Trophoblast cell (in vitro differentiated cells and primary cell): ENCODE measurements around the gene RGCC.

ENCODE experiments used
- DNase-seq, 2 donors: peaks; one replicate each; pipeline ENCODE4 v3.0.0-alpha.2; 2016
- H2AFZ ChIP-seq: 2 replicates; pipeline ENCODE4 v1.6.1; 2013; ENCODE audit warnings: low read length, moderate library complexity, mild to moderate bottlenecking; ENCODE audit not compliant: insufficient read depth, poor library complexity
- H2AK5ac ChIP-seq: 2 replicates; pipeline ENCODE4 v1.6.1; 2013; ENCODE audit warnings: mild to moderate bottlenecking, low read length
- H2BK120ac ChIP-seq: 2 replicates; pipeline ENCODE4 v1.6.1; 2013; ENCODE audit warnings: low read length, mild to moderate bottlenecking, moderate library complexity; ENCODE audit not compliant: insufficient read depth, poor library complexity
- H2BK12ac ChIP-seq: 2 replicates; pipeline ENCODE4 v1.6.1; 2013; ENCODE audit warnings: mild to moderate bottlenecking, low read length, moderate library complexity
- H2BK5ac ChIP-seq: 2 replicates; pipeline ENCODE4 v1.6.1; 2013; ENCODE audit warnings: low read length, low read depth, moderate library complexity, mild to moderate bottlenecking; ENCODE audit not compliant: poor library complexity
- H3K14ac ChIP-seq: 2 replicates; pipeline ENCODE4 v1.6.1; 2013; ENCODE audit warnings: mild to moderate bottlenecking, low read length
- H3K18ac ChIP-seq: 2 replicates; pipeline ENCODE4 v1.6.1; 2013; ENCODE audit warnings: mild to moderate bottlenecking, low read length
- H3K23ac ChIP-seq: 2 replicates; pipeline ENCODE4 v1.6.1; 2013; ENCODE audit warnings: low read length
- H3K27ac ChIP-seq: 2 replicates; pipeline ENCODE4 v1.5.1; 2013; ENCODE audit warnings: low read depth, mild to moderate bottlenecking, inconsistent platforms, low read length, moderate library complexity
- H3K27me3 ChIP-seq: 2 replicates; pipeline ENCODE4 v1.6.1; 2013; ENCODE audit warnings: inconsistent platforms, mild to moderate bottlenecking, low read length, moderate library complexity; ENCODE audit not compliant: insufficient read depth
- H3K36me3 ChIP-seq, 2 experiments: 1 replicate in 1 of 2; 2 replicates in 1 of 2; pipeline ENCODE4 v1.6.1; 2013; ENCODE audit warnings: low read length in 2 of 2, mild to moderate bottlenecking in 2 of 2, moderate library complexity in 1 of 2; ENCODE audit not compliant: insufficient read depth in 2 of 2, control insufficient read depth in 1 of 2
- H3K4ac ChIP-seq: 2 replicates; pipeline ENCODE4 v1.6.1; 2013; ENCODE audit warnings: low read depth, mild to moderate bottlenecking, low read length, moderate library complexity
- H3K4me1 ChIP-seq, 2 experiments: 1 replicate in 1 of 2; 2 replicates in 1 of 2; pipeline ENCODE4 v1.6.1; 2013; ENCODE audit warnings: low read length in 2 of 2, mild to moderate bottlenecking in 2 of 2, moderate library complexity in 1 of 2; ENCODE audit not compliant: insufficient read depth in 2 of 2, control insufficient read depth in 1 of 2
- H3K4me2 ChIP-seq: 2 replicates; pipeline ENCODE4 v1.6.1; 2013; ENCODE audit warnings: inconsistent platforms, mild to moderate bottlenecking, low read length, moderate library complexity
- H3K4me3 ChIP-seq: 2 replicates; pipeline ENCODE4 v1.5.1; 2013; ENCODE audit warnings: mild to moderate bottlenecking, low read depth, low read length, inconsistent platforms
- H3K79me1 ChIP-seq: one replicate; pipeline ENCODE4 v1.6.1; 2013; ENCODE audit warnings: low read length
- H3K79me2 ChIP-seq: 2 replicates; pipeline ENCODE4 v1.6.1; 2013; ENCODE audit warnings: low read length, mild to moderate bottlenecking; ENCODE audit not compliant: control insufficient read depth, insufficient read depth, poor library complexity
- H3K9ac ChIP-seq: 2 replicates; pipeline ENCODE4 v1.6.1; 2013; ENCODE audit warnings: mild to moderate bottlenecking, low read length
- H3K9me3 ChIP-seq: 2 replicates; pipeline ENCODE4 v1.6.1; 2013; ENCODE audit warnings: low read depth, mild to moderate bottlenecking, control low read depth, inconsistent platforms, low read length; ENCODE audit not compliant: insufficient read depth
- H4K12ac ChIP-seq: 2 replicates; pipeline ENCODE4 v1.6.1; 2013; ENCODE audit warnings: low read depth, mild to moderate bottlenecking, low read length, moderate library complexity
- H4K8ac ChIP-seq: 2 replicates; pipeline ENCODE4 v1.6.1; 2013; ENCODE audit warnings: low read depth, mild to moderate bottlenecking, low read length, moderate library complexity
- H4K91ac ChIP-seq: one replicate; pipeline ENCODE4 v1.6.1; 2013; ENCODE audit warnings: low read depth, mild to moderate bottlenecking, low read length, moderate library complexity
- WGBS: extraction: QIAGEN DNeasy Blood & Tissue Kit; methylation state at CpG from one replicate; pipeline ENCODE4 v1.1.7; 2013; ENCODE audit warnings: missing lambda C conversion rate; ENCODE audit not compliant: insufficient read length, insufficient coverage; ENCODE audit errors: extremely low coverage; 5-methylcytosine and 5-hydroxymethylcytosine counted together

The RGCC gene

DNA sequence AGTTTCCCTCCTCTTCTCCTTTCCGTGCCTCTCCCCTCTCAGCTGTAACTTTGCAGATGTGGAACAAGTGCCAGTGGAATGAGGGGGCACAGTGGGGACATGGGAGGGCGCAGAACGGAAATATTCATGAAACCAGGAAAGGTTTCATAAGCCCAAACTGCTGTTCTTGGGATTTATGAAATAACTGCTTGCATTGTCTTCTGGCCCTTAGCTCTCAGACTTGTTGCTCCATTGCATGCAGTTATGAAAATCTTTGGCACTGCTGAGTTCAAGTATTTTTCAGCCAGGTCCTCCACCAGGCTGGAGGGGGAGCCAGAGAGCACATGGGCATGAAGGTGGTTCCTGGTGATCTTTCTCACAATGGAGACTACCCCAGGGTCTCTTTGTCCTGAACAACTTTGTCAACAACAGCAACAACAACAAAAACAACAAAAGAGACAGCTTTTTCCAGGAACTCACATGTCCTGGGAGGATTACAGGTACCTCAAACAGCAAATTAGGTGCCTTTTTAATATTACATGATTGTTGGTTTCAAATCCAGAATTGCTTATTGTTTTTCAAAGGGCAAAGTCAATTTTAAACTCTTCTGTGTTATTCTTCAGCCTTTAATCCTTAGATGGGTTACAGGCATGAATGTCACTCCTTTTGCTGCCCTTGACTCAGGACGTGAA lies 1.5 kb downstream of the RGCC start:
- H4K91ac ChIP-seq: no peak overlapping the region
- H3K4me2 ChIP-seq: peak overlapping the region; percentile 85
- peaks cover 10 to 13% of the 10 kb centered on the region in 2 experiments for H3K36me3 ChIP-seq
- H3K27ac ChIP-seq: no peak overlapping the region
- no peak overlapping the region for H4K12ac ChIP-seq
- H2AFZ ChIP-seq: no peak overlapping the region
- H2BK120ac ChIP-seq: no peak overlapping the region
- H3K9me3 ChIP-seq: peaks cover 9% of the 10 kb centered on the region
- H3K27me3 ChIP-seq: peaks cover 23% of the 10 kb centered on the region
- no peak overlapping the region for H2BK12ac ChIP-seq
- H3K23ac ChIP-seq: no peak overlapping the region
- no CpG with 5 or more reads among the region's 4 CpGs for WGBS
- H3K18ac ChIP-seq: no peak overlapping the region
- peak overlapping the region; percentile 37 for H3K9ac ChIP-seq
- DNase-seq: peak; percentile 40 to 72
- H3K4ac ChIP-seq: no peak overlapping the region
- H3K79me1 ChIP-seq: peaks cover 7% of the 10 kb centered on the region
- no peak overlapping the region for H2BK5ac ChIP-seq
- H2AK5ac ChIP-seq: no peak overlapping the region
- H3K14ac ChIP-seq: no peak overlapping the region
- no peak overlapping the region for H4K8ac ChIP-seq
- peaks cover 5 to 15% of the 10 kb centered on the region in 2 experiments for H3K4me1 ChIP-seq
- H3K4me3 ChIP-seq: peak overlapping the region; percentile 85
- H3K79me2 ChIP-seq: peaks cover 4% of the 10 kb centered on the region

DNA sequence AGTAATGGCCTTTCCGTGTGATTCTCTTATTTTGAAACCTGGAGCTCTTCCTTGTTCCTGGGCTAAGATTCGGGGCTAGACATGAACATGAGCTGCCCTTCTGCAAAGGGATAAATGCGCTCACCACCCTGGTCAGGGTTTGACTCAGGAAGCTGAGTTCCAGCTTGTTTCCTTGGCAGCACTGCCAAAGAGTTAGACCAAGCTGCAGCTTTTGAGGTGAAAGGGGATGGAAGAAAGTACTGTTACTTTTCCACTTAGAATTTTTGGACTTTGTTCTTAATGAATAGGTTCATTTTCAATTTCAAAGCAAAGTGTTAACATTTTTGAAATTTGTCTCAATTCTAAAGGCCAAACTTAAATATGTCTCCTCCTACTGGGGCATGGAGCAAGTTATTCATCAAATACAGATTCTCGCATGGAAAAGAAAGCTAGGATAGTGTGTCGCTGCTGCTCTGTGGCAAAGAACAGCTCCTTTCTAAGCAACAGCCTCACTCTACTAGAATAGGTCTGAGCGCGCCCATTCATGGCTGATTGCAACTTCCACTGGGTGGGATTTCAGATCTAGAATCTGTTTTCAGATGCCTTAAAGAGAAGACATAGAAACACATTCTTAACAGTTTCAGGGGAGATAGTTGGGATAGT lies 2.2 kb downstream of the RGCC start:
- Histone ChIP-seq H3K4ac (no peak overlapping the region), H3K79me2 (peaks cover 4% of the 10 kb centered on the region), H3K4me2 (peak overlapping the region; percentile 85), H3K14ac (no peak overlapping the region), H3K27me3 (peaks cover 23% of the 10 kb centered on the region), H4K12ac (no peak overlapping the region), H2BK120ac (no peak overlapping the region), H2BK12ac (no peak overlapping the region), H3K23ac (no peak overlapping the region), H2BK5ac (no peak overlapping the region), H4K91ac (no peak overlapping the region), H3K18ac (no peak overlapping the region), H3K79me1 (peaks cover 7% of the 10 kb centered on the region), H3K27ac (no peak overlapping the region), H3K9me3 (peaks cover 5% of the 10 kb centered on the region), H3K4me3 (no peak overlapping the region), H3K4me1 (peaks cover 5 to 20% of the 10 kb centered on the region in 2 experiments), H4K8ac (no peak overlapping the region), H3K9ac (no peak overlapping the region), H3K36me3 (peaks cover 17 to 20% of the 10 kb centered on the region in 2 experiments), H2AK5ac (no peak overlapping the region), H2AFZ (no peak overlapping the region)
- no peak for DNase-seq
- WGBS: no CpG with 5 or more reads among the region's 7 CpGs

DNA sequence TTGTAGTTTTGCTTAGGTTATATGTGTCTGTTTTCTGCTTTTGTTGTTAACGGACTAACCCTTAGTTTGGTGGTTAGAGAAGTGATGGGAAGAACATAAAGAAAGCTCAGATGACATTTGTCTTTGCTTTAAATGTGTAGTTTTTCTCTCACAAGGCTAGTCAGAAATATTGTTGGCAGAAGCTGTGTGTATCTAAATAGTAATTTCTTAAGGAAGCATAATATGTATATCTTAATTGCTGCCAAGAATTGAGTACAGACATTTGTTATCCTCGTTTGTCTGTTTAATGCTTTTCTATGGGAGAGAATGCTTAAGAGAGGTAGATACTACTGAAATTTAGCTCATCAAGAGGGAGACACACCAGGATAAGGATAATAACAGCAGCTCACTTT lies 2.7 kb downstream of the RGCC start:
- peaks cover 23% of the 10 kb centered on the region for H3K27me3 ChIP-seq
- peaks cover 7% of the 10 kb centered on the region for H3K79me1 ChIP-seq
- no peak overlapping the region for H3K18ac ChIP-seq
- peak overlapping the region; percentile 0 for H3K4me2 ChIP-seq
- H3K9ac ChIP-seq: no peak overlapping the region
- no peak overlapping the region for H2BK5ac ChIP-seq
- peaks cover 5 to 22% of the 10 kb centered on the region in 2 experiments for H3K4me1 ChIP-seq
- H3K27ac ChIP-seq: no peak overlapping the region
- no peak overlapping the region for H4K12ac ChIP-seq
- H3K9me3 ChIP-seq: peaks cover 5% of the 10 kb centered on the region
- WGBS: no CpG with 5 or more reads among the region's 2 CpGs
- no peak overlapping the region for H3K14ac ChIP-seq
- H2BK12ac ChIP-seq: no peak overlapping the region
- H2AFZ ChIP-seq: no peak overlapping the region
- no peak overlapping the region for H3K4ac ChIP-seq
- no peak overlapping the region for H2BK120ac ChIP-seq
- no peak overlapping the region for H3K4me3 ChIP-seq
- no peak overlapping the region for H4K91ac ChIP-seq
- H2AK5ac ChIP-seq: no peak overlapping the region
- H3K23ac ChIP-seq: no peak overlapping the region
- peaks cover 4% of the 10 kb centered on the region for H3K79me2 ChIP-seq
- no peak for DNase-seq
- H3K36me3 ChIP-seq: peaks cover 19 to 22% of the 10 kb centered on the region in 2 experiments
- no peak overlapping the region for H4K8ac ChIP-seq

GRCh38 chr13:41460930-41461329 lies 3.6 kb downstream of the RGCC start:
- H4K91ac ChIP-seq: no peak overlapping the region
- H4K8ac ChIP-seq: no peak overlapping the region
- no peak overlapping the region for H3K9ac ChIP-seq
- H4K12ac ChIP-seq: no peak overlapping the region
- H3K79me2 ChIP-seq: peaks cover 4% of the 10 kb centered on the region
- no peak overlapping the region for H3K18ac ChIP-seq
- WGBS: no CpG with 5 or more reads among the region's 2 CpGs
- H3K4me2 ChIP-seq: no peak overlapping the region
- no peak overlapping the region for H2AFZ ChIP-seq
- no peak overlapping the region for H3K4me3 ChIP-seq
- no peak overlapping the region for H3K23ac ChIP-seq
- H2BK120ac ChIP-seq: no peak overlapping the region
- no peak overlapping the region for H3K14ac ChIP-seq
- H3K79me1 ChIP-seq: peaks cover 7% of the 10 kb centered on the region
- peaks cover 5% of the 10 kb centered on the region for H3K9me3 ChIP-seq
- no peak overlapping the region for H2AK5ac ChIP-seq
- no peak overlapping the region for H2BK12ac ChIP-seq
- no peak overlapping the region for H3K27ac ChIP-seq
- H3K4me1 ChIP-seq: peaks cover 5 to 22% of the 10 kb centered on the region in 2 experiments
- no peak overlapping the region for H2BK5ac ChIP-seq
- no peak overlapping the region for H3K4ac ChIP-seq
- H3K36me3 ChIP-seq: peaks cover 19 to 24% of the 10 kb centered on the region in 2 experiments
- no peak for DNase-seq
- peaks cover 21% of the 10 kb centered on the region for H3K27me3 ChIP-seq
